OCI-M2 (cell line): ENCODE data around the gene KCNC1.

Source experiments
- DNase-seq: peaks from one replicate; lab custom pipeline; 2025; ENCODE audit not compliant: unreplicated experiment; lab: John Stamatoyannopoulos, UW

Gene KCNC1

GRCh38 chr11:17736930-17737817 is 2.6 kb downstream of the KCNC1 start:
- DNase-seq = no peak

GRCh38 chr11:17738151-17738973 is 3.8 kb downstream of the KCNC1 start:
- DNase-seq = no peak

GRCh38 chr11:17739945-17740338 is 5.4 kb downstream of the KCNC1 start:
- no peak for DNase-seq

GRCh38 chr11:17740649-17741235 is 6.2 kb downstream of the KCNC1 start:
- no peak for DNase-seq

GRCh38 chr11:17741487-17741886 is 6.9 kb downstream of the KCNC1 start:
- no peak for DNase-seq

- DNase-seq = no peak
Measured at GRCh38 chr11:17742019-17742418, 7.4 kb downstream of the KCNC1 start.

GRCh38 chr11:17743026-17743807 is 8.6 kb downstream of the KCNC1 start:
- DNase-seq = no peak

GRCh38 chr11:17743808-17744119 is 9.2 kb downstream of the KCNC1 start:
- no peak for DNase-seq

GRCh38 chr11:17744151-17744940 is 9.8 kb downstream of the KCNC1 start:
- no peak for DNase-seq

GRCh38 chr11:17745023-17745772 is 10.6 kb downstream of the KCNC1 start:
- DNase-seq = no peak

- DNase-seq = no peak
Measured at GRCh38 chr11:17746096-17746495, 11.5 kb downstream of the KCNC1 start.

GRCh38 chr11:17747131-17747955 is 12.8 kb downstream of the KCNC1 start:
- DNase-seq = no peak

GRCh38 chr11:17748044-17748443 is 13.5 kb downstream of the KCNC1 start:
- no peak for DNase-seq

- DNase-seq = no peak
Measured at GRCh38 chr11:17748761-17749721, 14.5 kb downstream of the KCNC1 start.

GRCh38 chr11:17750013-17750800 is 15.6 kb downstream of the KCNC1 start:
- DNase-seq = no peak

GRCh38 chr11:17750801-17751165 is 16.2 kb downstream of the KCNC1 start:
- DNase-seq = no peak

GRCh38 chr11:17751558-17751957 is 17.0 kb downstream of the KCNC1 start:
- no peak for DNase-seq
